ENCODE results near the gene ATG2B.
A peak's percentile ranks its signal among the peaks of the same experiment; 100 is the strongest.

The ATG2B gene, protein sequence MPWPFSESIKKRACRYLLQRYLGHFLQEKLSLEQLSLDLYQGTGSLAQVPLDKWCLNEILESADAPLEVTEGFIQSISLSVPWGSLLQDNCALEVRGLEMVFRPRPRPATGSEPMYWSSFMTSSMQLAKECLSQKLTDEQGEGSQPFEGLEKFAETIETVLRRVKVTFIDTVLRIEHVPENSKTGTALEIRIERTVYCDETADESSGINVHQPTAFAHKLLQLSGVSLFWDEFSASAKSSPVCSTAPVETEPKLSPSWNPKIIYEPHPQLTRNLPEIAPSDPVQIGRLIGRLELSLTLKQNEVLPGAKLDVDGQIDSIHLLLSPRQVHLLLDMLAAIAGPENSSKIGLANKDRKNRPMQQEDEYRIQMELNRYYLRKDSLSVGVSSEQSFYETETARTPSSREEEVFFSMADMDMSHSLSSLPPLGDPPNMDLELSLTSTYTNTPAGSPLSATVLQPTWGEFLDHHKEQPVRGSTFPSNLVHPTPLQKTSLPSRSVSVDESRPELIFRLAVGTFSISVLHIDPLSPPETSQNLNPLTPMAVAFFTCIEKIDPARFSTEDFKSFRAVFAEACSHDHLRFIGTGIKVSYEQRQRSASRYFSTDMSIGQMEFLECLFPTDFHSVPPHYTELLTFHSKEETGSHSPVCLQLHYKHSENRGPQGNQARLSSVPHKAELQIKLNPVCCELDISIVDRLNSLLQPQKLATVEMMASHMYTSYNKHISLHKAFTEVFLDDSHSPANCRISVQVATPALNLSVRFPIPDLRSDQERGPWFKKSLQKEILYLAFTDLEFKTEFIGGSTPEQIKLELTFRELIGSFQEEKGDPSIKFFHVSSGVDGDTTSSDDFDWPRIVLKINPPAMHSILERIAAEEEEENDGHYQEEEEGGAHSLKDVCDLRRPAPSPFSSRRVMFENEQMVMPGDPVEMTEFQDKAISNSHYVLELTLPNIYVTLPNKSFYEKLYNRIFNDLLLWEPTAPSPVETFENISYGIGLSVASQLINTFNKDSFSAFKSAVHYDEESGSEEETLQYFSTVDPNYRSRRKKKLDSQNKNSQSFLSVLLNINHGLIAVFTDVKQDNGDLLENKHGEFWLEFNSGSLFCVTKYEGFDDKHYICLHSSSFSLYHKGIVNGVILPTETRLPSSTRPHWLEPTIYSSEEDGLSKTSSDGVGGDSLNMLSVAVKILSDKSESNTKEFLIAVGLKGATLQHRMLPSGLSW (N-terminal part only)

GRCh38 chr14:96362965-96363750 lies at the start of gene ATG2B, which contains the start of gene GSKIP:
TSS of gene ATG2B (minus strand) at chr14:96363341. CDS start at chr14:96362976, 365 bp downstream.
TSS of gene GSKIP (plus strand) at chr14:96363526. CDS start at chr14:96382248, 18,722 bp downstream.
- DNase-seq = peak; percentile 68

GRCh38 chr14:96410119-96410518 lies 47.0 kb upstream of the ATG2B start:
- no peak for DNase-seq

GRCh38 chr14:96409701-96410100 lies 46.6 kb upstream of the ATG2B start:
- DNase-seq = no peak

DNA sequence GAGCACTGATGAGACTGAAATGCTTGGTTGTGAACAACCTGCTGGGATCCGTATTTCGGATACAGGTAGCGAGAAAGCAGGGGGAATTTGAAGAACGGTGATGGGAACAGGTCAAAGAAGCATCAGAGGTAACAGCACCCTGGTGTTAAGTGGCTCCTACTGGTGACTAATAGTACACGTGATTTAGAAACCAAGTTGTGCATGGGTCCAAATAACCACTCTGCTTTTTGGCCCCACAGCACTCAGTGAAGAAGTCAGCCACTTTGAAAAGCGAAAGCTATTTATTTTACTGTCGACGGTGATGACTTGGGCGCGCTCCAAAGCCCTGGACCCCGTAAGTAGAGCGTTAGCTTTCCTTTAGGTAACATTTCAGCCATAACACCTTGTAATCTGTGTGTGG lies 45.5 kb upstream of the ATG2B start:
- DNase-seq = no peak

DNA sequence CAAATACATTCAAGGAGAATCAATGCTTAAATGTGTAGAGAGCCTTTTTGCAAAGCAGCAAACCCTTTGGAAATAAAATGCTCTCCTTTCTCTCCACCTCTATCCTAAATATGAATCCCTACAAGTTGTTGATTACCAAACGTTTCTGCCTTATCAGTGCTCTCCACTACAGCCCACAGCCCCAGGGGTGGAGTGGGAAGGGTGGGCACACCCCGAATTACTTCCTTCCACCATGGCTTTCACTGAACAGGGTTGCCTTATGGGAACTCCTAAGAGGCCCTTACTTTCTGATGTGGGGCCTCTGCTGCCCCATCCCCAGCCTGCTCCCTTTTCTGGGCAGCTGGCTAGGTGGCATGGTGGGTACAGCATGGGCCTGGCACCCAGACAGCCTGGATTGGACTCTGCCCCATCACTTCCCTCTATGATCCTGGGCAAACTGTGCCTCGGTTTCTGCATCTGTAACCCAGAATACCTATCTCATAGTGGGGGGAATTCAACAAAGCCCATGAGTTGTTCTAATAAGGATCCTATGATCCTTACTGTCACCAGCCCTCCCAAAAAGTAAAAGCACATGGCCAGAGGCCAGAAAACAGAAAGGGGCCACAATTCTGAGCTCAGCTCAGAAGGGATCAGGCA lies 44.9 kb upstream of the ATG2B start:
- DNase-seq = no peak

DNA sequence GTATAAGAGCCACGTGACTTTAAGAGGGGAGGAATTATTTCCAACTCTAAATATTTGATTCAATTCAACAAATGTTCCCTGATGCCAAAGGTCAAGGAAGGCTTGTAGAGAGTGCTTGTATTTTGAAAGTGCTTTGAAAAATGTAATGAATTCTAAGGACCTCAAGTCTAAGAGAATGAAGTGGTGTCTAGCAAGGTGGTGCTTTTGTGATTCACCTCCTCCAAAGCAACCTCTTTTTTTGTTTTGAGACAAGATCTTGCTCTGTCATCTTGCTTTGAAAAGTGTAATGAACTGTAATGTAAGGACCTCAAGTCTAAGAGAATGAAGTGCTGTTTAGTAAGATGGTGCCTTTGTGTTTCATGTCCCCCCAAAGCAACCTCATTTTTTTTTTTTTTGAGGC lies 42.5 kb upstream of the ATG2B start:
- no peak for DNase-seq

DNA sequence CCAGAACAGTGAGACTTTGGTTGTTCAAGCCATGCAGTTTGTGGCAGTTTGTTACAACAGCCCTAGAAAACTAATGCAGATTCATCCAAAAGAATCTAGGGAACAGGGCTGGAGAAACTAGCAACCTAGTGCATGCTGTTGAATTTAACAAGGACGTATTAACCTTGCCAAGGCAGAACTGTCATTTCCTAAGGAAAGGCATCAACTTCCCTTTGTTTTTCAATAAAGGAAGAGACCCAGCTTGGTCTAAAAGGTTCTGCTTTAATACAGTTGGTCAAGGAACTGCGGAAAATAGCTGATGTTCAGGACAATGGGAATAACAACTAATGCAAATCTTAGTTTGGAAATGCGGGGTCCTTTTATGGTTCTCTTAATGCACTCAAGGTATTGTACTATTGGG lies 40.3 kb upstream of the ATG2B start:
- no peak for DNase-seq

DNA sequence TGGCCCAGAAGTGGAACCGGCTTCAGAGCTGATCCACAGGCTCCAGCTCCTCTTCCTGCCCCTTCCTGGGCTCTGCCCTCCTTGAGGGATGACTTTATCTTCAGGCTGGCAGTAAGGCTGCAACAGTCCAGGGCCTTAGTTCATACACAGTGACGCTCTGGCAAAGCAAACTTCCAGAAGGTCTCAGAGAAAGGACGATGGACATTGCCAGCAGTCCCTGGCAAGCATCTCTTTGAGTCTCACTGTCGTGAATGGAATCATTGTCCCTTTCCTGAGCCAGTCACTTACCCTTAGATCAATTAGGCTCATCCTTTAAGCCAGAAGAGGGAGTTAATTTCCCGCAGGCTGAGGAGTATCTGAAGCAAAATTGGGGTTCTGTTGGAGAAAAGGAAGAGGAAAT lies 37.4 kb upstream of the ATG2B start:
- DNase-seq = no peak

DNA sequence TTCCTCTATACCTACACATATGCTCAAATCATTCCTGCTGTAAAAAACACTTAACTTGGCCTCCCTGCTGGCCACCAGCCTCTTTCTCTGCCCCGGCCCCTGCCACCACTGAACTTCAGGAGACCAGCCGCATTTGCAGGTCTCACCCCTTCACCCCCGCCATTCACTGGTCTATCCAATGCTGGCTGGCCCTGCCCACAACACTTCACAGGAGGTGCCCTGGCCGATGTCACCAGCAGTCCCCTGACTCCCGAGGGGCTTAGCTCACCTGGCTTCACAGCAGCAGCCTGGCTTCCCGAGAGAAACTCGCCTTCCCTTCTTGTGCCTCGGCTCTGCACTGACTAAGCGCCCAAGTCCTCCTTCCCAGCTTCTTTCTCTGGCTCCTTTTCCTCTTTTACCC lies 36.3 kb upstream of the ATG2B start:
- no peak for DNase-seq

- DNase-seq = no peak
These were observed 35.8 kb upstream of the ATG2B start for GRCh38 chr14:96398921-96399320.

DNA sequence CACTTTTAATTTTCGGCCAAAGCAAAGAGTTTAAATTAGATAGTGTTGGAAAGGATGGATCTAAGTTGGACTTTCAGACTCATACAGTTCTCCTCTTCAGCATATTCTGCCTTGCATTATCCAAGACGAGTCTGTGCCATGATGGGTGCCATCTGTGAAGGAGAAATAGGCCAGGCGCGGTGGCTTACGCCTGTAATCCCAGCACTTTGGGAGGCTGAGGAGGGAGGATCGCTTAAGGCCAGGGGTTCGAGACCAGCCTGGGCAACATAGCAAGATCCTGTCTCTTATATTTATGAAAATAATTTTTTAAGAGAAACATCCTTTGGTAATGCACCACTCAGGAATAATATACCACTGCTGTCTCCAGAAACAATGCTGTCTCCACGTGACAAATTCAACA lies 35.3 kb upstream of the ATG2B start:
- DNase-seq = no peak

DNA sequence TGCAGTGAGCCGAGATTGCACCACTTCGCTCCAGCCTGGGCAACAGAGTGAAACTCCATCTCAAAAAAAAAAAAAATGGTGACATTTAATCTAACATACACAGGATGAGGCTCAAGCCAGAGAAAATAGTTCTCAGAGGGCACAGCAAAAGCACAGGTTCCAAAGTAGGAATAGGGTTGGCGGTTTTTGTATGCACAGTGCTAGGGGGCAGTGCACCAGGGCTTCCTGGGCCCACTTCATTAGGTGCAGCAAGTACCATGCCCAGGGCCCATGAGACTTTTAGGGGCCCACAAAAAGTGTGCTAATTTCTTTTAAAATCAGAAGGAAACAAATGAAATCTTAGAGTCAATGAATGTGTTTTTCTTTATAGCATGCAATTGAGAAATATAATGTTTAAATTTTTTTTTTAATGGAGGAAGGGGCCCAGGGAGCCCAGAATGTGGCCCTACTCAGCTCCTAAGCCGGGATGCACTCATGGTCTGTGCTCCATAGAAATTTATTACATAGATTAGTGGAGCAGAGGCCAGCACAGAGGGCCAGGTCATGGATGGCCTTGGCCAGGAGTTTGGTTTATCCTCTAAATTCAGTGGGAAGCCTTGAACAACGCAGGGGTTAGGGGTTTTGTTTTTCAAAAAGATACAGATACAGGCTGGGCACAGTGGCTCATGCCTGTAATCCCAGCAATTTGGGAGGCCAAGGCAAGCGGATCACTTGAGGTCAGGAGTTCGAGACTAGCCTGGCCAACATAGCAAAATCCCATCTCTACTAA lies 31.1 kb upstream of the ATG2B start:
- no peak for DNase-seq

- DNase-seq = no peak
These were observed 30.0 kb upstream of the ATG2B start for GRCh38 chr14:96393071-96393691.

GRCh38 chr14:96391293-96392118 lies 28.4 kb upstream of the ATG2B start:
- peak; percentile 74 for DNase-seq

GRCh38 chr14:96390965-96391292 lies 27.8 kb upstream of the ATG2B start:
- DNase-seq = no peak

GRCh38 chr14:96385385-96385784 lies 22.2 kb upstream of the ATG2B start:
- no peak for DNase-seq

GRCh38 chr14:96384740-96385139 lies 21.6 kb upstream of the ATG2B start:
- DNase-seq = no peak

- DNase-seq = no peak
These were observed 20.9 kb upstream of the ATG2B start for GRCh38 chr14:96384053-96384452.

DNA sequence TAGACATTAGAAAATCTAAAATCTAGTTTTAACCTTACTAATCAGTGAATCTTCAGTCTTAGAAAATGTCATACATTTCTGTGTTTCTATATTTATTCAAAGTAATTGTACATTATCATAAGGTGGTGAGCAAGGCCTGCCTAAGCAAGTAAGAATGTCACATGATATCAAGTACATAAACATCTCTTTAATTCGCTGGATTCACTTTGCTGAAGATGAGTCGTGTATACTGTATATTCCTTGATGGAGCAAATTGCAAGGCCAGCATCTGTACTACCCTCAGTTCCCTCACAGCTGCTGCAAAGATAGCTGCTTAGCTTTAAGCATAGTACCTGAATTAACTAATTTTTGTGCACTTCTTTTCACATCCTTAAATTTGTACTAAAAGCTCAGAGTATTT lies 20.3 kb upstream of the ATG2B start:
- DNase-seq = no peak

DNA sequence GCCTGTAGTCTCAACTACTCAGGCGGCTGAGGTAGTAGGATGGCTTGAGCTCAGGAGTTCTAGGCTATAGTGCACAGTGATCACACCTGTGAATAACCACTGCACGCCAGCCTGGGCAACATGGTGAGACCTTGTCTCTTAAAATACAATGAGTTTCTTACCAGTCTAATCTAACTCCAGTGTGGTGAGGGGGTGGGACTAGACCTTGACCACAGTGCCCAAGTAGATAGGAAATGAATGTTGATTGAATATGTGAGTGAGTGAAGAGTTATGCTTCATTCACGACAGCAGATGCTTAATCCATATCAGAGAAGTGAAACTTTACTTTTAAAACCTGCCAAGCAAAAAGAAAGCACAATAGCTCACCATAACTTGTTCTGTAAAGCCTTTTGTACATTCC lies 17.6 kb upstream of the ATG2B start:
- DNase-seq = no peak
